IPS-NIHi7 (cell line): ENCODE measurements around the gene CDH4.
A peak's percentile ranks its signal among the peaks of the same experiment; 100 is the strongest.

ENCODE experiments used
- DNase-seq: peaks from one replicate; pipeline ENCODE4 v3.0.0; 2012; ENCODE audit warnings: mixed read lengths; ENCODE audit errors: extremely low spot score

The CDH4 gene

GRCh38 chr20:61325718-61326117 lies 73.7 kb downstream of the CDH4 start:
- DNase-seq: no peak

GRCh38 chr20:61328911-61329558 lies 77.0 kb downstream of the CDH4 start:
- DNase-seq: peak; percentile 60

- no peak for DNase-seq
These were observed 78.4 kb downstream of the CDH4 start for GRCh38 chr20:61330441-61330840.

- peak; percentile 49 for DNase-seq
These were observed 79.5 kb downstream of the CDH4 start for GRCh38 chr20:61331543-61331942.

- no peak for DNase-seq
These were observed 80.2 kb downstream of the CDH4 start for GRCh38 chr20:61332016-61332975.

- DNase-seq: no peak
These were observed 81.5 kb downstream of the CDH4 start for GRCh38 chr20:61333484-61334108.

- no peak for DNase-seq
These were observed 88.1 kb downstream of the CDH4 start for GRCh38 chr20:61340157-61340556.

- no peak for DNase-seq
These were observed 89.5 kb downstream of the CDH4 start for GRCh38 chr20:61341605-61342004.

- no peak for DNase-seq
These were observed 91.9 kb downstream of the CDH4 start for GRCh38 chr20:61343934-61344333.

GRCh38 chr20:61345656-61346055 lies 93.6 kb downstream of the CDH4 start:
- peak; percentile 65 for DNase-seq

- no peak for DNase-seq
These were observed 94.9 kb downstream of the CDH4 start for GRCh38 chr20:61346996-61347395.

- no peak for DNase-seq
These were observed 95.4 kb downstream of the CDH4 start for GRCh38 chr20:61347443-61347842.

GRCh38 chr20:61349447-61350165 lies 97.5 kb downstream of the CDH4 start:
- DNase-seq: no peak

GRCh38 chr20:61350500-61351250 lies 98.6 kb downstream of the CDH4 start:
- DNase-seq: peak; percentile 43

GRCh38 chr20:61352346-61353260 lies 100.5 kb downstream of the CDH4 start:
- peak; percentile 35 for DNase-seq

GRCh38 chr20:61353261-61354000 lies 101.4 kb downstream of the CDH4 start:
- DNase-seq: no peak

- no peak for DNase-seq
These were observed 101.9 kb downstream of the CDH4 start for GRCh38 chr20:61354001-61354390.

- DNase-seq: no peak
These were observed 102.4 kb downstream of the CDH4 start for GRCh38 chr20:61354501-61354900.

- DNase-seq: no peak
These were observed 102.9 kb downstream of the CDH4 start for GRCh38 chr20:61354901-61355495.
